C4-2B (cell line): ENCODE results near the gene MUC5B.

ENCODE experiments used
- H3K27ac ChIP-seq: fragments of 450-650 bp; 2 replicates; pipeline ENCODE4 v1.5.1; 2017
- CTCF ChIP-seq: fragments of 450-650 bp; conservative IDR thresholded peaks from 2 replicates; pipeline ENCODE4 v1.5.1; 2017; ENCODE audit warnings: mild to moderate bottlenecking
- ZFX ChIP-seq: fragments of 450-650 bp; IDR thresholded peaks from 2 replicates; pipeline ENCODE4 v1.6.1; 2017

Gene MUC5B

GRCh38 chr11:1283091-1283511 is 60.2 kb downstream of the MUC5B start:
- TF ChIP-seq CTCF = no peak
- TF ChIP-seq ZFX = no peak
- no peak overlapping the region for H3K27ac ChIP-seq

GRCh38 chr11:1283906-1284305 is 61.0 kb downstream of the MUC5B start:
- no peak overlapping the region for H3K27ac ChIP-seq
- no peak for TF ChIP-seq CTCF
- no peak for TF ChIP-seq ZFX

GRCh38 chr11:1285316-1285744 is 62.5 kb downstream of the MUC5B start:
- no peak overlapping the region for H3K27ac ChIP-seq
- TF ChIP-seq ZFX = no peak
- no peak for TF ChIP-seq CTCF

GRCh38 chr11:1285876-1286275 is 63.0 kb downstream of the MUC5B start:
- H3K27ac ChIP-seq = no peak overlapping the region
- TF ChIP-seq ZFX (no peak), CTCF (no peak)

GRCh38 chr11:1287928-1288327 is 65.1 kb downstream of the MUC5B start:
- no peak for TF ChIP-seq CTCF
- TF ChIP-seq ZFX = no peak

GRCh38 chr11:1288426-1289151 is 65.7 kb downstream of the MUC5B start:
- TF ChIP-seq ZFX = no peak
- TF ChIP-seq CTCF = no peak
- no peak overlapping the region for H3K27ac ChIP-seq

More at GRCh38 chr11:1287928-1288327, 65.1 kb downstream of the MUC5B start:
- H3K27ac ChIP-seq = no peak overlapping the region

GRCh38 chr11:1289211-1289935 is 66.5 kb downstream of the MUC5B start:
- H3K27ac ChIP-seq = no peak overlapping the region
- TF ChIP-seq CTCF (no peak), ZFX (no peak)
